SK-N-SH (cell line): ENCODE measurements around the gene MAST2. TPM values are rescaled to one million over a fixed set of nuclear protein-coding genes. Genes with fewer than 3 reads are reported as not detected.
"Not testable (repeated sequence)": the region's sequence is repeated elsewhere in the genome, so short reads cannot be mapped to it uniquely, and the experiment has no call there.

ENCODE experiments used
- CTCF ChIA-PET: fragments of 300-600, 350-600 bp; formaldehyde crosslinking; extraction: SDS; loops from one replicate; lab custom pipeline; 2021; lab: Yijun Ruan, JAX
- POLR2A ChIA-PET: fragments of 350-600 bp; sonication (Branson Sonifier 250); formaldehyde crosslinking; extraction: SDS; loops from one replicate; lab custom pipeline; 2020; ENCODE audit warnings: antibody characterized with exemption, inconsistent platforms; lab: Yijun Ruan, JAX
- DNase-seq: peaks from one replicate; pipeline ENCODE4 v3.0.0; 2012
- H2AFZ ChIP-seq: fragments of 200-600 bp; sonication (generic); 2 replicates; pipeline ENCODE4 v1.8.1; 2016; ENCODE audit warnings: antibody characterized with exemption, mild to moderate bottlenecking, low read depth
- H3F3A ChIP-seq: fragments of 200-600 bp; sonication (generic); replicated peaks from 2 replicates; pipeline ENCODE3; 2016; ENCODE audit warnings: antibody characterized with exemption, mild to moderate bottlenecking; ENCODE audit not compliant: insufficient read depth
- H3K27ac ChIP-seq, 2 experiments: fragments of 200-500 bp in 1 of 2; fragments of 200-600 bp in 1 of 2; sonication (Bioruptor generic) in 1 of 2; sonication (generic), shearing (Covaris generic) in 1 of 2; 2 replicates each; pipeline versions ENCODE4 v1.5.1 to v1.6.1; 2014 to 2016; ENCODE audit warnings: low read depth in 2 of 2, inconsistent platforms in 1 of 2, low read length in 1 of 2, mild to moderate bottlenecking in 1 of 2, mixed read lengths in 1 of 2
- H3K27me3 ChIP-seq: fragments of 200-600 bp; sonication (generic), shearing (Covaris generic); 2 replicates; pipeline ENCODE4 v1.6.1; 2016; ENCODE audit warnings: mixed run types; ENCODE audit not compliant: insufficient read depth
- H3K36me3 ChIP-seq, 2 experiments: fragments of 200-500 bp in 1 of 2; fragments of 200-600 bp in 1 of 2; sonication (Bioruptor generic) in 1 of 2; sonication (generic) in 1 of 2; replicated peaks in 1 of 2; 2 replicates each; pipeline versions ENCODE3 to v1.5.1; 2014 to 2016; ENCODE audit warnings: low read length in 1 of 2, mild to moderate bottlenecking in 1 of 2; ENCODE audit not compliant: insufficient read depth in 2 of 2, control insufficient read depth in 1 of 2
- H3K4me1 ChIP-seq, 2 experiments: fragments of 200-500 bp in 1 of 2; fragments of 200-600 bp in 1 of 2; sonication (Bioruptor generic) in 1 of 2; sonication (generic), shearing (Covaris generic) in 1 of 2; 2 replicates each; pipeline versions ENCODE4 v1.5.1 to v1.6.1; 2014 to 2016; ENCODE audit warnings: low read depth in 1 of 2, low read length in 1 of 2, mixed run types in 1 of 2; ENCODE audit not compliant: insufficient read depth in 2 of 2, control insufficient read depth in 1 of 2
- H3K4me2 ChIP-seq: fragments of 200-600 bp; sonication (generic), shearing (Covaris generic); 2 replicates; pipeline ENCODE4 v1.6.1; 2017; ENCODE audit warnings: mixed run types
- H3K4me3 ChIP-seq, 2 experiments: fragments of 200-500 bp in 1 of 2; fragments of 200-600 bp in 1 of 2; sonication (Bioruptor generic) in 1 of 2; sonication (generic), shearing (Covaris generic) in 1 of 2; 2 replicates each; pipeline versions ENCODE4 v1.5.1 to v1.8.1; 2014 to 2016; ENCODE audit warnings: low read depth in 2 of 2, inconsistent platforms in 1 of 2, low read length in 1 of 2, mild to moderate bottlenecking in 1 of 2, mixed read lengths in 1 of 2, moderate library complexity in 1 of 2
- H3K79me2 ChIP-seq: fragments of 200-600 bp; sonication (generic); 2 replicates; pipeline ENCODE4 v1.8.1; 2017; ENCODE audit warnings: mild to moderate bottlenecking; ENCODE audit not compliant: insufficient read depth
- H3K9ac ChIP-seq: fragments of 200-600 bp; sonication (generic); 2 replicates; pipeline ENCODE4 v1.6.1; 2017; ENCODE audit warnings: mixed run types
- H3K9me2 ChIP-seq: fragments of 200-600 bp; sonication (generic); 2 replicates; pipeline ENCODE4 v1.6.1; 2017; ENCODE audit warnings: mixed run types
- H3K9me3 ChIP-seq: fragments of 200-600 bp; sonication (generic); 2 replicates; pipeline ENCODE4 v1.6.1; 2017; ENCODE audit warnings: mixed run types, mild to moderate bottlenecking, moderate library complexity
- H4K20me1 ChIP-seq: fragments of 200-600 bp; sonication (generic); 2 replicates; pipeline ENCODE4 v1.6.1; 2017; ENCODE audit warnings: mild to moderate bottlenecking, mixed run types; ENCODE audit not compliant: insufficient read depth
- CHD2 ChIP-seq: fragments of 150-350 bp; IDR thresholded peaks from 2 replicates; pipeline ENCODE4 v1.6.1; 2018; ENCODE audit warnings: low read length; ENCODE audit not compliant: partially characterized antibody
- EP300 ChIP-seq, 2 experiments: IDR thresholded peaks; 2 replicates each; pipeline versions ENCODE4 v1.4.0 to v1.6.1; 2012; ENCODE audit warnings: borderline replicate concordance in 1 of 2, low read depth in 1 of 2, low read length in 1 of 2
- FOSL2 ChIP-seq: IDR thresholded peaks from 2 replicates; pipeline ENCODE4 v1.4.0; 2012; ENCODE audit warnings: low read depth, mild to moderate bottlenecking, moderate library complexity, borderline replicate concordance
- JUND ChIP-seq: IDR thresholded peaks from 2 replicates; pipeline ENCODE4 v1.4.0; 2012
- PBX3 ChIP-seq: IDR thresholded peaks from 2 replicates; pipeline ENCODE4; 2012
- RAD21 ChIP-seq: IDR thresholded peaks from 2 replicates; pipeline ENCODE4 v1.6.1; 2012; ENCODE audit warnings: mild to moderate bottlenecking, low read length
- RCOR1 ChIP-seq: fragments of 150-350 bp; IDR thresholded peaks from 2 replicates; pipeline ENCODE4 v1.6.1; 2017; ENCODE audit warnings: antibody characterized with exemption, low read length
- RXRA ChIP-seq: IDR thresholded peaks from 2 replicates; pipeline ENCODE4 v1.4.0; 2012; ENCODE audit warnings: low read depth, mild to moderate bottlenecking, borderline replicate concordance
- TCF12 ChIP-seq: IDR thresholded peaks from 2 replicates; pipeline ENCODE4 v1.4.0; 2012
- TEAD4 ChIP-seq: IDR thresholded peaks from 2 replicates; pipeline ENCODE4 v1.4.0; 2012; ENCODE audit warnings: mild to moderate bottlenecking, borderline replicate concordance; ENCODE audit not compliant: insufficient read depth
- USF1 ChIP-seq: IDR thresholded peaks from 2 replicates; pipeline ENCODE4 v1.4.0; 2012; ENCODE audit warnings: low read depth, borderline replicate concordance
- WGBS: methylation state at CpG from one replicate; pipeline ENCODE4 v1.1.6; 2017; ENCODE audit warnings: low lambda C conversion rate; 5-methylcytosine and 5-hydroxymethylcytosine counted together
- polyA plus RNA-seq, 3 experiments: library from polyadenylated mRNA; depleted of rRNA; stranded (reverse); fragments of >200 nt; gene quantifications; 2 replicates each; pipeline ENCODE4 v1.2.3, GENCODE V29; 2012

MAST2 gene
- polyA plus RNA-seq, 1 of the 3 experiments (the other 2 are of a cell fraction): 53.4 TPM

- DNase-seq: no peak
- Histone ChIP-seq H2AFZ (no peak overlapping the region), H4K20me1 (no peaks in the 10 kb centered on the region), H3K4me3 (no peak overlapping the region), H3K36me3 (no peaks in the 10 kb centered on the region), H3K9me3 (no peaks in the 10 kb centered on the region), H3F3A (peaks cover 13% of the 10 kb centered on the region), H3K4me2 (no peak overlapping the region), H3K27ac (no peak overlapping the region), H3K9me2 (no peaks in the 10 kb centered on the region), H3K4me1 (peaks cover 0 to 5% of the 10 kb centered on the region in 2 experiments; a peak in 3 of 4 replicates), H3K27me3 (no peaks in the 10 kb centered on the region), H3K9ac (no peak overlapping the region), H3K79me2 (peaks cover 64% of the 10 kb centered on the region)
- TF ChIP-seq USF1 (no peak), RXRA (no peak), RCOR1 (no peak), CHD2 (no peak), EP300 (IDR thresholded peaks at IDR 0.05; ENCODE audit: borderline replicate concordance in 1 of 2, low read depth in 1 of 2, low read length in 1 of 2) (no peak), TEAD4 (no peak)
- ChIA-PET POLR2A (no interaction called here), CTCF (no interaction called here)
These were observed 65.4 kb downstream of the MAST2 start for GRCh38 chr1:45868861-45869260.

- Histone ChIP-seq H3K4me1 (peaks cover 0 to 5% of the 10 kb centered on the region in 2 experiments; a peak in 2 of 4 replicates), H2AFZ (no peak overlapping the region), H3K79me2 (peaks cover 64% of the 10 kb centered on the region), H3K9me3 (no peaks in the 10 kb centered on the region), H3K36me3 (no peaks in the 10 kb centered on the region), H3K4me3 (no peak overlapping the region), H3K4me2 (no peak overlapping the region), H3K27me3 (no peaks in the 10 kb centered on the region), H3K9ac (no peak overlapping the region), H4K20me1 (no peaks in the 10 kb centered on the region), H3F3A (peaks cover 13% of the 10 kb centered on the region), H3K27ac (no peak overlapping the region), H3K9me2 (no peaks in the 10 kb centered on the region)
- TF ChIP-seq RAD21 (no peak), TCF12 (0 out of 2 replicates have a peak, but pooled peaks have one; percentile 16), FOSL2 (peak; percentile 26; the same call in 1 of the 2 replicates)
- ChIA-PET POLR2A (no interaction called here), CTCF (no interaction called here)
- WGBS: 95% methylated on average over 6 of the region's 6 CpGs
- DNase-seq: no peak
These were observed 67.1 kb downstream of the MAST2 start for GRCh38 chr1:45870500-45870899.

GRCh38 chr1:45872173-45872801 is 68.9 kb downstream of the MAST2 start:
- H3K79me2 ChIP-seq: peaks cover 64% of the 10 kb centered on the region
- H3K27me3 ChIP-seq, H4K20me1 ChIP-seq, CTCF ChIA-PET, H3F3A ChIP-seq, H2AFZ ChIP-seq, H3K9me3 ChIP-seq, H3K9me2 ChIP-seq, H3K4me3 ChIP-seq, H3K4me2 ChIP-seq, DNase-seq, POLR2A ChIA-PET, H3K36me3 ChIP-seq: not testable (repeated sequence)
- H3K27ac ChIP-seq: peak overlapping the region in 1 of 2 experiments; percentile 77; a peak in 2 of 4 replicates
- WGBS: 73% methylated on average over 14 of the region's 14 CpGs
- TF ChIP-seq FOSL2: peak; percentile 33; the same call in 1 of the 2 replicates
- peak; percentile 35; the same call in 1 of the 2 replicates for TF ChIP-seq TCF12
- peak; percentile 25; the same call in 1 of the 2 replicates for TF ChIP-seq PBX3
- TF ChIP-seq JUND: peak; percentile 11; the same call in 1 of the 2 replicates
- peaks cover 0 to 10% of the 10 kb centered on the region in 2 experiments; a peak in 2 of 4 replicates for H3K4me1 ChIP-seq
- peak overlapping the region; percentile 31; the same call in 1 of the 2 replicates for H3K9ac ChIP-seq
